HG03378 (cell line): ENCODE results near the gene PTDSS2.

Experiments used
- ATAC-seq: cut with Tn5 transposase; IDR thresholded peaks from one replicate; pipeline ENCODE4 v1.9.1; 2021; ENCODE audit warnings: mild to moderate bottlenecking, moderate library complexity; ENCODE audit not compliant: unreplicated experiment

The PTDSS2 gene

GRCh38 chr11:488579-488978, 38.5 kb downstream of the PTDSS2 start:
- no peak for ATAC-seq

DNA sequence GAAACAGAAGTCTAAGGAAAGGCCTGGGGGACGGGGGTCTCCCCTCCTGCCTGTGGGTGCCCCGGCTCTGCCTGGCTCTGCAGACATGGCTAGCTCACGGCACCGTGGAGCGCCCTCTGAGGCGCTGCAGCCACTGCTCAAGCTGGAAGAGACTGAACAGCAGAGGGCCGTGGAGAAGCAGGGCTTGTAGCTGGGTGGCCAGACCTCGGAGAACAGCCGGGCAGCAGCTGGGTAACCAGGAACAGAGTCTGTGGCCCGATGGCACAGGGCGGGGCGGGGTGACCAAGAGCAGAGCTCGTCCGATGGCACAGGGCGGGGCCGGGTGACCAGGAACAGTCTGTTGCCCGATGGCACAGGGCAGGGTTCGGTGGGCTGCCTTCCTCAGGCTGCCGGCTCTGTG, 38.9 kb downstream of the PTDSS2 start:
- ATAC-seq = no peak

GRCh38 chr11:489610-490185, 39.6 kb downstream of the PTDSS2 start:
- ATAC-seq = no peak

GRCh38 chr11:490186-490929, 40.3 kb downstream of the PTDSS2 start:
- ATAC-seq = no peak

- no peak for ATAC-seq
Measured at GRCh38 chr11:490930-491260, 40.8 kb downstream of the PTDSS2 start.

- ATAC-seq = no peak
Measured at GRCh38 chr11:491358-491757, 41.3 kb downstream of the PTDSS2 start.

GRCh38 chr11:492427-493226, 42.5 kb downstream of the PTDSS2 start:
- ATAC-seq = no peak

DNA sequence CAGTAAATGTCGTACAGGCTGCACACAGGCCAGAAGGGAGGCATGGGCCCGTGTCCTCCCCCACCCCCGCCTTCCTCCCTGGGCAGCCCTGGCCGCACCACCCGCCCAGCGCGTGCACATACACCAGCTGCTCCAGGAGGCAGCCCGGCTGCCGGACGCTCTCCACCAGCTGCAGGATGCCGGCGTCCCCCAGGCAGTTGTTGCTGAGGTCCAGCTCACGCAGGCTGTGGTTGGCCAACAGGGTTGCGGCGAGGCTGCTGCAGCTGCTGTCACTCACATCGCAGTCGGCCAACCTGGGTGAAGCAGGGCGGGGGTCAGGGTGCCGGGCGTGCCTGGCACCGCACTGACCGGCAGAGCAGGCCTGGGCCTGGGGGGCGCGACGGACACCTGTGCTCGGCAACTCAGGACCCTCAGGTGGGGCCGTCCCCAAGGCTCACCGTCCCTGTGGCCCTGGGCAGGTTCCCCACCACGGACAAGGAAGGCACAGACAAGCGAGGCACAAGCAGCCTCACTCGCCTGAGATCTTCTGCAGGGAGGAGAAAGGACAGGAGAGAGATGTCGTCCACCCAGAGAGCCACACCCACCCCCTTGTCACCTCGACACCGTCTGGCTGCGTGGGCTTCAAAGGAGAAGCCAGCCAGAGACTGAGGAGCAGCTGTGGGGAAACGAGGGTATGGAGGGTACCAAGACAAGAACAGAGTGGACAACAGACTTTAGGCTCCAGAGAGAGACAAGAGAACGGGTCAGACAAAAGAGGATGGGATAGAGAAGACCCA, 44.9 kb downstream of the PTDSS2 start:
- ATAC-seq = no peak

- ATAC-seq = no peak
Measured at GRCh38 chr11:495537-495931, 45.5 kb downstream of the PTDSS2 start.

- ATAC-seq = no peak
Measured at GRCh38 chr11:496834-497564, 46.9 kb downstream of the PTDSS2 start.

DNA sequence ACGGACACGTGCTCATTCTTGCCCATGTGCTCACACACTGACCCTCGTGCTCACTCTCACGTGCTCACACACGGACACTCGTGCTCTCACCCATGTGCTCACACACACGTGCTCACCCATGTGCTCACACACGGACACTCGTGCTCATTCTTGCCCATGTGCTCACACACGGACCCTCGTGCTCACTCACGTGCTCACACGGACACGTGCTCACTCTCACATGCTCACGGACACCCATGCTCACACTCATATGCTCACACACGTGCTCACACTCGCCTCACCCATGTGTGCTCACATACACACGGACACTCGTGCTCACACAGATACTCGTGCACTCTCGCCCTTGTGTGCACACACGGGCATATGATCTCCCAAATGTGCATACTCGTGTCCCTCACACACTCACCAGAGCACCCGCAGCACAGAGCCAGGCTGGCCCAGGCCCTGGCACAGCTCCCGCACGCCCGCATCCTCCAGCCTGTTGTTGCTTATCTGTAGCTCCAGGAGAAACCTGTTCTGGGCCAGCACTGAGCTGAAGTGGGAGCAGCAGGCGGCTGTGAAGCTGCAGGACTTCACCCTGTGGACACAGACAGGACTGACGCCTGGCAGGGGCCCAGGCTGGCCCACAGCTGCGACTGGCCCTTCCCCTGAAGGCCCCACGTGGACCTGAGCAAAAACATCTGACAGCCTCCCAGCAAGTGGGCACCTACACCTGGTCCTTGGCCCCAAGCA, 47.7 kb downstream of the PTDSS2 start:
- no peak for ATAC-seq

DNA sequence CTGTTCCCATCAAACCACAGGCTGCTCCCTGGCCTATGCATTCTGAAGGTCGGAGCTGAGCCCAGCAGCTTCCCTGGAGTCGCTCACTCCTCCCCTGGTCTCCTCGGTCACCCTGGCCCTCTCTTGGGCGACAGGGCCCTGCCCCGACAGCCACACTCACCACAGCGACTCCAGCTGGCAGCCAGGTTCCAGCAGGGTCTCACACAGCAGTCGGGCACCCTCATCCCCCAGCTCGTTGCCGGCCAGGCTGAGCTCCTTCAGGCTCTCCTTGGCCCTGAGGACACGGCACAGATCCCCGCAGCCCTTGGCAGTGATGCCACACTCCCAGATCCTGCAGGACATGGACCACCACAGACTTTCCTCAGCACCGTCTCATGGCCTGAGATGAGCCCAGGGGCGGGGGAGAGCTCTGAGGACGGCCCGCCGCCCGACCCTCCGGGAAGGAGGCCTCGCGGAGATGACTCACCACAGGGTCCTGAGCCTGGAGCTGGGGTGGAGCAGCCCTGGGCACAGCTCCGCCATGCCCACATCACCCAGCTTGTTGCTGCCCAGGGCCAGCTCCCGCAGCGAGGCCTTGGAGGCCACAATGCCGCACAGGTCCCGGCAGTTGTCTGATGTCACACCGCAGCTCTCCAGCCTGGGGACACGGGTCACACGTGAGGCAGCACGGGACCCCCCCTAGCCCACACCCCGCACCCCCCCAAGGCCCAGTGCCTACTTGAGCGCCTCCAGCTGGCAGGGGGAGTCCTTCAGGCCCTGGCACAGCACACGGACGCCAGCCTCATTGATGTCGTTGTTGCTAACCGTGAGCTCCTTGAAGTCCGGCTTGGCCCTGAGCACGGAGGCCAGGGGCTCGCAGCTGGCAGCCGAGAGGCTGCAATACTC, 48.5 kb downstream of the PTDSS2 start:
- ATAC-seq = no peak

DNA sequence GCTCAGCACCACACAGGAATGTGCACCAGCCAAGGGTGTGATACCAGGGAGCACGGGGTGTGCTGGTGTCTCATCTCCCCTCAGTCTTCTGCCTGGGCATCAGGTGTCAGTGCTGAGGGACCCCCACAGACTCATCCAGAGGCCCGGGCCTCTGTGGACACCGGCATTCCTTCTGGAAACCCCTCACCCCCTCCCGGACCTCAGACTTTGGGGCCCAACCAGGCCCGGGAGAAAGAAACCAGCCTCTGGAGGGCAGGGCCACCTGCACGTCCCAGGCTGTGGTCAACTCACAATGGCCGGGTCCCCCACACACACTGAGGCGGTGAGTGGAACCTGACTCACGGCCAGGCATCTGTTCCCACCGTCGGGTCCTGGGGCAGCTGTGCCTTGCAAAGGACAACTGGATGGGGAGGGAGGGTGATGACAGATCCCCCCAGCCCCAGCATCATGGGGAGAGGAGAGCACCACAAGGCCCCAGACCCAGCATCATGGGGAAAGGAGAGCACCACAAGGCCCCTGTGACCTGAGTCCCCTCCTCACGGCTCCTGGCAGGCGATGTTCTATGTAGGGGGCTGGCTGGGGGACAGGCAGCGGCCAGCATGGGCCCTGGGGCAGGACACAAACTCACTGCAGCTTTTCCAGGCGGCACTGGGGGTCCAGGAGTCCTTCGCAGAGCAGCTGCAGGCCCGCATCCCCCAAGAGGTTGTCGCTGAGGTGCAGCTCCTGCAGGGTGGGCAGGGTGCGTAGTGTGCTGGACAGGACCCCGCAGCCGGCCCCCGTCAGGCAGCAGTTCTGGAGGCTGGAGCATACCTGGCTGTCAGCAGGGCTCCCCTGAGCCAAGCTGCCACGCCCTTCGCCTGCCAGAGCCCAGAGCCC, 49.4 kb downstream of the PTDSS2 start:
- ATAC-seq = no peak

GRCh38 chr11:501001-501682, 51.1 kb downstream of the PTDSS2 start:
- ATAC-seq = no peak

- ATAC-seq = no peak
Measured at GRCh38 chr11:501683-502287, 51.7 kb downstream of the PTDSS2 start.

- no peak for ATAC-seq
Measured at GRCh38 chr11:502288-503178, 52.5 kb downstream of the PTDSS2 start.
